ENCODE data around the gene SF3A2.

DNA sequence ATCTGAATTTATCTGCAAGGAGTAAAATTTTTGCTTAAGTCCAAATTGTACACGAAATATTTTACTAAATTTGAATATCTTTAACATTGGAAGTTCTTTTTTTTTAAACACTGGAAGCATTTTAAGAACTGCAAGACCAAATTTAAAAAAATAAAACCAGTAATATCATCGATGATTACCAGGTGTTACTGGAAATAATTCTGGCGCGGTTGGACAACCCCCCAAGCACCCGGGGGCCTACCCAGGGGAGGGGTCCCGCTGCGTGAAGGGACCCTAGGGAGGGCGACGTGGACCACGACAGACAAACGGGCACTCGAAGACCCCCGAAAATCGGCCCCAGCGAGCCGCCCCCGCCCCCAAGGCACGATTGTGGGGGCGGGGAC, 32.2 kb downstream of the SF3A2 start:
- TF ChIP-seq SPI1 (IDR thresholded peaks at IDR 0.05; ENCODE audit: borderline replicate concordance, insufficient read depth, low read depth, low read length) (no peak), EP300 (IDR thresholded peaks at IDR 0.05; ENCODE audit: borderline replicate concordance in 1 of 2, control insufficient read depth in 1 of 2, low read depth in 2 of 2, low read length in 2 of 2) (no peak), ESRRA (IDR thresholded peaks at IDR 0.05; ENCODE audit: low read length) (no peak), POLR2AphosphoS5 (IDR thresholded peaks at IDR 0.05; ENCODE audit: low read length) (no peak), TAF1 (IDR thresholded peaks at IDR 0.05; ENCODE audit: borderline replicate concordance, low read depth, low read length) (no peak), NFYB (IDR thresholded peaks at IDR 0.05; ENCODE audit: insufficient read depth, low read depth, low read length) (no peak), SUPT20H (IDR thresholded peaks at IDR 0.05; ENCODE audit: borderline replicate concordance, control insufficient read depth, low read depth, low read length) (no peak), GABPA (IDR thresholded peaks at IDR 0.05; ENCODE audit: low read depth) (no peak), SMC3 (IDR thresholded peaks at IDR 0.05; ENCODE audit: borderline replicate concordance, low read length) (no peak), CBX5 (IDR thresholded peaks at IDR 0.05; ENCODE audit: low read depth) (no peak)
- TF ChIP-seq, protein P1, sequence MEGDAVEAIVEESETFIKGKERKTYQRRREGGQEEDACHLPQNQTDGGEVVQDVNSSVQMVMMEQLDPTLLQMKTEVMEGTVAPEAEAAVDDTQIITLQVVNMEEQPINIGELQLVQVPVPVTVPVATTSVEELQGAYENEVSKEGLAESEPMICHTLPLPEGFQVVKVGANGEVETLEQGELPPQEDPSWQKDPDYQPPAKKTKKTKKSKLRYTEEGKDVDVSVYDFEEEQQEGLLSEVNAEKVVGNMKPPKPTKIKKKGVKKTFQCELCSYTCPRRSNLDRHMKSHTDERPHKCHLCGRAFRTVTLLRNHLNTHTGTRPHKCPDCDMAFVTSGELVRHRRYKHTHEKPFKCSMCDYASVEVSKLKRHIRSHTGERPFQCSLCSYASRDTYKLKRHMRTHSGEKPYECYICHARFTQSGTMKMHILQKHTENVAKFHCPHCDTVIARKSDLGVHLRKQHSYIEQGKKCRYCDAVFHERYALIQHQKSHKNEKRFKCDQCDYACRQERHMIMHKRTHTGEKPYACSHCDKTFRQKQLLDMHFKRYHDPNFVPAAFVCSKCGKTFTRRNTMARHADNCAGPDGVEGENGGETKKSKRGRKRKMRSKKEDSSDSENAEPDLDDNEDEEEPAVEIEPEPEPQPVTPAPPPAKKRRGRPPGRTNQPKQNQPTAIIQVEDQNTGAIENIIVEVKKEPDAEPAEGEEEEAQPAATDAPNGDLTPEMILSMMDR (IDR thresholded peaks at IDR 0.05 in 2 of 3, conservative IDR thresholded peaks at IDR 0.05 in 1 of 3; ENCODE audit: control insufficient read depth in 2 of 3, extremely low read depth in 1 of 3, insufficient read depth in 1 of 3, low read depth in 3 of 3, low read length in 3 of 3) = no peak
- TF ChIP-seq, protein P2, sequence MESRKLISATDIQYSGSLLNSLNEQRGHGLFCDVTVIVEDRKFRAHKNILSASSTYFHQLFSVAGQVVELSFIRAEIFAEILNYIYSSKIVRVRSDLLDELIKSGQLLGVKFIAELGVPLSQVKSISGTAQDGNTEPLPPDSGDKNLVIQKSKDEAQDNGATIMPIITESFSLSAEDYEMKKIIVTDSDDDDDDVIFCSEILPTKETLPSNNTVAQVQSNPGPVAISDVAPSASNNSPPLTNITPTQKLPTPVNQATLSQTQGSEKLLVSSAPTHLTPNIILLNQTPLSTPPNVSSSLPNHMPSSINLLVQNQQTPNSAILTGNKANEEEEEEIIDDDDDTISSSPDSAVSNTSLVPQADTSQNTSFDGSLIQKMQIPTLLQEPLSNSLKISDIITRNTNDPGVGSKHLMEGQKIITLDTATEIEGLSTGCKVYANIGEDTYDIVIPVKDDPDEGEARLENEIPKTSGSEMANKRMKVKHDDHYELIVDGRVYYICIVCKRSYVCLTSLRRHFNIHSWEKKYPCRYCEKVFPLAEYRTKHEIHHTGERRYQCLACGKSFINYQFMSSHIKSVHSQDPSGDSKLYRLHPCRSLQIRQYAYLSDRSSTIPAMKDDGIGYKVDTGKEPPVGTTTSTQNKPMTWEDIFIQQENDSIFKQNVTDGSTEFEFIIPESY (IDR thresholded peaks at IDR 0.05) = no peak
